COR-L47 (cell line): Measurements from ENCODE around the gene TMEM154.

Experiments used
- DNase-seq: peaks from one replicate; lab custom pipeline; 2025; lab: John Stamatoyannopoulos, UW

TMEM154 gene

DNA sequence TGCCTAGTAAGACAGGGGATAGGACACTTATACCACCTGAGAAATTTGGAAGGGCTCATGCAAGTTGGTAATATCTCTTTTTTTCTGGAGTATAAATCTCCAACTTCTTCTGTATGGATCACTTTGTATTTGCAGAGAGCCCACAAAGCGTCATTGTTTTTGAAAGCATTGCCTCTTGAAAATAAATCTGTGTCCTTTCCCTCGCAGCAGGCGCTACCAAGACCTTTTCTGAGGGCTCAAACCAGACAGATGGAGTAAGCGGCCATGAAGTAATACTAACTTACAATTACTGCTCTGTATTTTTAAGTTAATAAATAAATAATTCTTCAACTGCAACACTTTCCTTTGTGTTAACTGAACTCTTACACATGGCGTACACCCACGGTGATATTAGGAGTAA, 87.9 kb downstream of the TMEM154 start:
- no peak for DNase-seq

DNA sequence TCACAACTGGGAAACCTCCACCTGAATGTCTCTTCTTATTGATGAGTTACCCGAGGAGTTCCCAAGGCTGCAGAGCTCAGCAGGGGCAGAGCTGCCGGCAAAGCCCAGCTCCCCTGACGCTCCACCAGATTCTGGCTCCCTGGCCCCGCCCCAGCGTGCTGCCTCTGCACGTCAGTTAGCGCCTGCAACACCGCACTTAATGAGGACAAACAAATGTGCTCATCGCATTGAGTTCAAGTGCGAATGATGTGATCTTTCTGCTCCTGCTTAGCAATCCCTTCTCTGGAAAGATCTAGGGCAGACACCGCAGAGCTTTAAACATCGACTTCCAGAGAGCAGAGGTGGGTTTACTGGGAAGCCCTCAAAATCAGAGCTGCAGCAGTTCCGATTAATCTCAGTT, 88.4 kb downstream of the TMEM154 start:
- peak; percentile 28 for DNase-seq

DNA sequence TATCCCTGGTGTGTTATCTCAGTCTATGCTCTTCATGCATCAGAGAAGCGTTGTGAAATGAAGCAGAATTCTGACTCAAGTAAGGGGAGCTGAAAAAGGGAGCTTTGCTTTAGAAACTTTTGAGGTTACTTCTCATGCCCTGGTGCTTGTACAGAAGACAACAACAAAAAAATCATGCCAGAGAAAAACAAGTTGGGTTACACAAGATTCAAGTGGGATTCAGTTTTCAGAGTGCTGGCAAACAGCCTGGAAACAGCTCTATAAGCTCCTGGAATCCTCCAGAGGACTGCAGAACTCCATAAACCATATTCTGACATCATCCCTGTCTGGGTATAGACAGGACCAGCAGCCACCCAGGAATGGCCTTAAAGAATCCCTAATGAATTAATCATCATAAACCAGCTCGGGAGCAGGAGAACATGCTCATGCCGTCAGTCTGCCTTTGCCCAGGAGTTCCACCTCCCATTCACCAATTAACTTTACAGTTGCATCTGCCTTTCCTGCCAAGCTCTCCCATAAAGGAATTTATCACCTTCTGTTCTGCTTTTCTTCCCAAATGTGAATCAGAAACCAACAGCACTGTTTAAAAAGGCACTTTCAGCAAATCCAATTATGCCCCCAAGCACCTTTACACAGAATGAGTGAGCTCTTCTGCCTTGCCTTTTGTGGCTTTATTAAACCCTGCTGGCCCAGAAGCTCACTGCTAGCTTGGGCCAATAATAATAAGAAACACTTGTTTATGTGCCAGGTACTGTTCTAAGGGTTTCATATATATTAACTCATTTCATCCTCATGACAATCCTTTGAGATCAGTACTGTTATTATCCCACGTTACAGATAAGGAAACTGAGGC, 89.4 kb downstream of the TMEM154 start:
- DNase-seq, result no peak

DNA sequence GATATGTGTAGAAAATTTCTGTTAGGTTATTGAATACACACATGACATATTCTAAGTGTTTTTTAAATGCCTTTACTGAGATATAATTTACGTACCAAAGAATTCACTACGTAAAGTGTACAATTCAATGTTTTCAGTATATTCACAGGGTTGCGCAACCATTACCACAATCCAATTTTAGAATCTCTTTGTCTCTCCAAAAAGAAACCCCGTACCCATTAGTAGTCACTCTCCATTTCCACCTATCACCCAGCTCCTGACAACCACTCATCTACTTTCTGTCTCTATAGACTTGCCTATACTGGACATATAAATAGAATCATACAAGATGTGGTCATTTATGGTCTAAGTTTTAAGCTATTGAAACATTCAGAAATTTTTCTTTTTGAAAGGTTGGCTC, 90.9 kb downstream of the TMEM154 start:
- no peak for DNase-seq

DNA sequence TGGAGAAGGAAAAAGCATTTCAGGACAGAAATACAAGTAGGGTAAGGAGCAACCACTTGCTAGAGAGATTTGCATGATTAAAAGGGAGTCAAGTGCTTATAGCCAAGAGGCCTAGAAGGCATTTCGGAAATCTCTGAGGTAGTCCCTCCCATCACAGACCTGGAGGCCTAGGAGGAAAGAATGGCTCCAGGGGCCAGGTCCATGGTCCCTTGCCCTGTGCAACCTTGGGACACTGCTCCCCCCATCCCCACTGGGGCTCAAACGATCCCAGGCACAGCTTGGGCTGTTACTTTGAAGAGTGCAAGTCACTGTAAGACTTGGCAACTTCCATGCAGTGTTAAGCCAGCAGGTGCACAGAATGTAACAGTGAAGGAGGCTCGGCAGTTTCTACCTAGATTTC, 92.7 kb downstream of the TMEM154 start:
- no peak for DNase-seq

DNA sequence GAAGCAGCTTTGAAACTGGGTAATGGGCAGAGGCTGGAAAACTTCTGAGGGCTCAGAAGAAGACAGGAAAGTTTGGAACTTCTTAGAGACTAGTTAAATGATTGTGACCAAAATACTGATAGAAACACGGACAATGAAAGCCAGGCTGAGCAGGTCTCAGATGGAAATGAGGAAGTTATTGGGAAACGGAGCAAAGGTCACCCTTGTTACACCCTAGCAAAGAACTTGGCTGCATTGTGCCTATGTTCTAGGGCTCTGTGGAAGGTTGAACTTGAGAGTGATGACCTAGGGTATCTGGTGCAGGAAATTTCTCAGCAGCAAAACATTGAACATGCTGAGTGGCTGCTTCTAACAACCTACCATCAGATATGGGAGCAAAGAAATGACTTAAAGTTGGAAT, 93.1 kb downstream of the TMEM154 start:
- no peak for DNase-seq

DNA sequence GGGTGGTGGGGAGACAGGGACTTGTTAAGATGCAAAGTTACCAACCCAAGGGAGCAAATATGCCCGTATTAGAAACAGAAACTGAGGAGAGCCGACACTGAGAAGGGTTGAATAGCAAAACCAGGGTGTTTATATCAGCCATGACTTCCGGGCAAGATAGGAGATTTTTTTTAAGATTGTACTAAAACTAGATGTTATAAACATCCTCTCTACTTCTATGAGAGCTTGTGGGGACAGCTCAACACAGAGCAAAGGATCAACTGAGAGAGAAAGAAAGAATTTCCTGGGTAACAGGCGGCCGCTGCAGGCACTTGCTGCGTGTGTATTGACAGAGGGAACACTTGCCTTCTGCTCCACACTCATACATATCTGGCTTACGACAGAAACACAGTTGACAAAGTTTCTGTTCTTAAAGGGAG, 94.8 kb downstream of the TMEM154 start:
- DNase-seq, result no peak

DNA sequence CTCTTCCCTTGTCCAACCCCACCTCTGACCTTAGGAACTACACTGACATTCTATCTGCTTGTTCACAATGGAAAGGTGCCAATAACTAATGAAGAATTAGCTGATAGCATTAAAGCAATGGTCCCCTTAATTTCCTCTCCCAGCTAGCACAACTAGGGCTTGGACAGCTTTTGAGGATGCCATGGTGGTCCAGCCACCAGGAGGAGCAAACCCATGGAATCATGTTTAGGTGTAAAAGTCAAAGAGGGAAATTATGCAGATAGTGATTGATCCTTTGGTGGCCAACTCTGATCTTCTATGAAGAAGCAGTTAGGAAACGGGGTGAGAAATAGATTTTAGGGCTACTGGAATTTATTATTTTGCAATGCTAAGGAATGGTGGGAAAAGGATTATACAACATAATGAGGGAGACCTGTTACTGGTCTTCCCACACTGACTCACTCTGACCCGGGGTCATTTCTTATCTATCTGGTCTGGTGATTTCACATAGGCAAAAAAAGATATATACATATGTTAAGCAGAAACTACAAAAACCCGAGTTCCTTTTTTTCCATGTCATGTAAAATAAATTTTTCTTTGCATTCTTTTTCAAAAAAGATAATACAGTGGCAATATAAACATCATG, 98.1 kb downstream of the TMEM154 start:
- DNase-seq, result no peak

DNA sequence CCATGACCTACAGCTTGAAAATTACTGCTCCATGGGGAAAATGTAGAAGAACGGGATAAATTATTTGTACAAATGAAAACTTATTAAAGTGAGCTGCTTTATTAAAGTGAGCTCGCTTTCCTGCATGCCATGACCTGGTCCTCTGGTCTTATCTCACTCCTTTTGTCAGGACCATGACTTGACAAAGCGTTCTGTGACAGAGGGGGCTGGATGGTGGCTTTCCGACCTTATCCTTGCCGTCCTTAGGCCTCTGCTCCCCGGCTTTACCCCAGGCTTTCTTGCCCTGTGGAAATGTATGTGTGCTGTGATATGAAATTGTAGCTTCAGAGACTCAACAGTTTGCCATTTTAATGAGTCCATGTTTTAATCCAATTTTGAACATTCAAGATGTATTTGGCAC, 99.9 kb downstream of the TMEM154 start:
- no peak for DNase-seq

DNA sequence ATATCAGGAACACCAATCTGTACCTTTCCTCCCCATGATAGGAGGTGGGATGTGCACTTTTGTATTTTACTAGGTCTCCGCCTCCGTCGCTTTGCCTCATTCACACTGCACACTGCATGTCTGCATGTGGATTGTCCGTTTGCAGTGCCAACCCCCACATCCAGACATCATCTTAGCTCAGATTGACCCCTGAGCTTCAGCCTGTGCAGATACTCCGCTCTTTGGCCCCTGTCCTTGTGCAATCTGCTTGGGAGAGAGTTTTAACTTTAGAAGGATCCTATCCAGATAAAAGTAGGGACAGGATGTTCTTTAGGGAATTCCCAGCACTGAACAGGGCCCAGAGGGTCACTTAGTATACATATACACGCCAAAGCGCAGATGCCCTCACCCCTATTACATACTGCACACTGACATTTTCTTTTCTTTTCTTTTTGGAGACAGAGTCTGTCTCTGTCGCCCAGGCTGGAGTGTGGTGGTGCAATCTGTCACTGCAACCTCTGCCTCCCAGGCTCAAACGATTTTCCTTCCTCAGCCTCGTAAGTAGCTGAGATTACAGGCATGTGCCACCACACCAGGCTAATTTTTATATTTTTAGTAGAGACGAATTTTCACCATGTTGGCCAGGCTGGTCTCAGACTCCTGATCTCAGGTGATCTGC, 100.6 kb downstream of the TMEM154 start:
- no peak for DNase-seq

DNA sequence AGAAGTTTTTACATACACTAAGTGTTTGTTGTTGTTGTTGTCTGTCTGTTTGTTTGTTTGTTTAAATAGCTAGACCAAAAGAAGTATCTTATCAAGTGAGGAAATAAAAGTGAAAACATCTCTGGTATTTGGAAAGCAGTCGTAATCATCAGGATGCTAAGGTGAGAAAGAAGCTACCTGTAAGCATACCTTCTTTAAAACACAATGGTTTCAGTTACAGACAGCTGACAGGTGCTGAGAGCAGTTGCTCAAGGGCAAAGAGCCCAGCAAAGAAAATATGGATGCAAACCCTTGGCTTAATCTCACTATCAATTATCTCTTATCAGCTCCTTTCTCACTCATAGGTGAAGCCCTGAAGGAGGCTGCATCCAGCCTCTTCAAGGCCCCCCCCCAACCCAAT, 101.1 kb downstream of the TMEM154 start:
- no peak for DNase-seq

DNA sequence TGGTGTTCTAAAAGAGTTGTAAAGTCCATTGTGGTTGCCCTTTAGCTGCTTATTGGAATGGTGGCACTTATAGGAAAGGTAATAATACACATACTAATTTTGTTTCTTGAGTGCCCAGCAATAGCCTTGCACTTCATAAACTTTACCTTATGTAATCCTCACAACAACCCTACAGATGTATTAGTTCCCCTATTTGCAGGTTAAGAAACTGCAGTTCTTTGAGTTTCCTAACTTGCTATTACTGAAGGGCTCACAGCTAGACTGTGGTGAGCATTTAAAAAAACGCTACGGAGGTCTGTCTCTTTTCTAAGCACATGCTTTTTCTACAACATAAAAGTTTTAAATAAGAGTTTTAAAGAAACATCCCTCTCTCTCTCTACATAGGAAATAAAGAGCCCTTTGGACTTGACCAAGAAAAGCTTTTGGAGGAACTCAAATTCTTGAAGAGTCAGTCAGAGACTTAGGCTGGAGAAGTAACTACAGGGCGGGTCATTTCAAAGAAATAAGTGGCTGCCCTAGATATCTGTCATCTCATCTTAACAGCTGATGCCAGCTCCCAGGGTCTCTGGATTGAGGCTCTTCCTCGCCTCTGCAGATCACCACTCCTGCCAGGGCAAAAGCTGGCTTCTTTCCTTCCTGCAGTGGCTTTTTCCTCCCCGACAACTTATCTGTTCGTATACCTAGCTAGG, 101.9 kb downstream of the TMEM154 start:
- DNase-seq, result no peak

DNA sequence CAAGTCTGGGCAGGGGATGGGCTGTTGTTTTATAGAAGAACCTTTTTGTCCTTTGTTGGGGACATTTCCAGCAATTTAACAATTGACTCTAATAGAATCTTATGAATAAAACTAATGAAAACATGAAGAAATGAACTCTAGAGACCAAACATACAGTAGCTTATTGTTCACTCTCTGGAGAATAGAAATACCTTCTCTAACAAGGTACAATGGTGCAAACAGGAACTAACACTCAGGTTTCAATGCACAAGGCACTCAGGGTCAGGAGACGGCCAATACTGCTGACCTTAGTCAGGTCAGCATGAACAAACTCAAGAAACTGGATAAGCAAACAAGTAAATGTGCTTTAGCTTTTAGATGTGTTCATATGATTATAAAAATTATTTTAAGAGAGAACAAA, 104.3 kb downstream of the TMEM154 start:
- DNase-seq, result no peak

DNA sequence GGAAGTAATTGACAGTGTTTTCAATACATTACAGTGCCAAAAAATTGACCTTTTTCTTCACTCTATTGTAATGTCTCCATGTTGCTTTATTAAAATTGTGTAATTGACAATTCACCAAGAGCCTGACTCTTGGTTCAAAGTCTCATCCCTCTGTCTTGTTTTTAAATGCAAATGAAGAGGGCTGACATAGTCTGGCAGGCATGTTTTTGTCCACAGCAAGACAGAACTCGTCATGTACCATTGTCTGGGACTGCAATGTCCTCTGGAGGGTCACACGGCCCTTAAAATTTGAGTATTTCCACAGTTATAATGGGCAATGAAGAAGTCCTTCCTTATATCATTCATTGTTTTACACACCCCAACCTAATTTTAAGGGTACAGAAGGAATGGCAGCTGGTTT, 105.9 kb downstream of the TMEM154 start:
- DNase-seq, result no peak

DNA sequence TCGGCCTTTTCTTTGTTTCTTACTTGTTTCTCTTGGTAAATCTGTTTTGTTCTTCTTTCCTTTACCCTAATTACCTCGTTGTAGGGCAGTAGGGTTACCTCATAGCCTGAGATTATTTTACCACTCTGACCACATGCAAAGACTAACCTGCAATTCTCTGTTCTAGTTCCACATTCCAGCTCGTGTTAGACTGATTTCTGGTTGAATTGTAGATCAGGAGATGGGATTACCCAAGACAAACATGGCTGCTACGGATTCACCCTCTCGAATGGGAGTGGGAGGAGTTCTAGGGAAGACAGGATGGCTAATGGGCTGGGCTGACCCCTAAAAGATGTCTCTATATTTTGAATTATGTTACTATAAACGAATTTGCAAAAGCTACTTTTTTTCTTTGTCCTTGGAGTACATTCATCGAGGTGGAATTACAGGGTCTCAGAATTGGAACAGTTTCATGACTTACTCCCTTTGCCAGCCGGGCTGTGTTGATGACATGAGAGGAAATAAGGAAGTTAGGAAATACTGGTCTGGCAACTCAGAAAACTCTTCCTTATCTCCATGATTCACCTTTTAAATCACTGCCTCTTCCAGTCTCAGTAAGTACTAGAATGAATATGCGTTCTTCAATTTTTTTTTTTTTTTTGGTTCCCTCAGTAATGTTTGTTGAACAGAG, 107.2 kb downstream of the TMEM154 start:
- no peak for DNase-seq

DNA sequence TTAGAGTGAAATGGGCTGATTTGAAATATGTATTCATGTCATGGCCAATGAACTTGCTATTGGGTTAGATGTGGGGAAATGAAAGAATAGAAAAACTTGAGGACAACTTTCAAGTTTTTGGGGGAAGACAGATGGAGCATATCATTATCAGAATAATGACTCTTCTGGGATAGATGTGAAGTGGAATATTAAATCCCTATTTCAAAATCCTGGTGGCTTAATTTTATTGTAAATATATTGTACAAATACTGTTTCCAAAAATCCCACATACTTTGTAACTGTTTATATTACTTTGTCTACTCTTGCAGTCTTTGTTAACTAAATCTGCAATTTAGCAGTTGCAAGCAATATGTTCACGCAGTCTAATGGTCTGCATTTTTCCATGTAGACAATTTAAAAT, 108.0 kb downstream of the TMEM154 start:
- DNase-seq, result no peak

DNA sequence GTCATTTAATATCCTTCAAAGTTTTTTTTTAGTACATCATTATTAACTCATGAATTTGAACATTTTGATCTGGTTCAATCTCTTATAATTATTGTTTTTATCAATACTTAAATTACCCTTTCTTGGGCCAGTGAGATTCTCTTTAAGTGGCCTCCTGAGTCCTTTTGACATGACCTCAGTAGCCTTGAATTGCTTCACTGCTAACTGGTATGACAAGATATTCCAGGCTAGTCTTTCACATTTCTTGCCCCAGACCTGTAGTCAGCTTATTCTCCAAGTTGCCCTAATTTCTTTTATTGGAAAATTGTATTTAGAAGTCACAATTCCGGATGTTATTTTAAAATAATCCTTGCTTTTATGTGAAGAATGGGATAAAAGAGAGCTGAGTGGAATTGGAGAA, 108.5 kb downstream of the TMEM154 start:
- no peak for DNase-seq
